ENCODE measurements around the gene PNKP.

The PNKP gene

GRCh38 chr19:49814010-49814409 is 53.4 kb downstream of the PNKP start:
- no peak for DNase-seq

- DNase-seq, result peak; percentile 86
Measured at GRCh38 chr19:49812997-49813861, 54.1 kb downstream of the PNKP start, which contains the start of gene FUZ. FUZ (minus strand) TSS chr19:49813292; CDS start chr19:49813106, 186 bp downstream.

GRCh38 chr19:49812452-49812996 is 54.9 kb downstream of the PNKP start:
- DNase-seq, result no peak

GRCh38 chr19:49811328-49811727 is 56.0 kb downstream of the PNKP start:
- DNase-seq, result no peak

Measured in stimulated activated CD4-positive, alpha-beta T cell treated with anti-CD3 and anti-CD28 coated beads, Interleukin-4, amount 100 ng/mL, for 1 hour (primary cell).